ENCODE data around the gene SMIM45.

SMIM45 gene

DNA sequence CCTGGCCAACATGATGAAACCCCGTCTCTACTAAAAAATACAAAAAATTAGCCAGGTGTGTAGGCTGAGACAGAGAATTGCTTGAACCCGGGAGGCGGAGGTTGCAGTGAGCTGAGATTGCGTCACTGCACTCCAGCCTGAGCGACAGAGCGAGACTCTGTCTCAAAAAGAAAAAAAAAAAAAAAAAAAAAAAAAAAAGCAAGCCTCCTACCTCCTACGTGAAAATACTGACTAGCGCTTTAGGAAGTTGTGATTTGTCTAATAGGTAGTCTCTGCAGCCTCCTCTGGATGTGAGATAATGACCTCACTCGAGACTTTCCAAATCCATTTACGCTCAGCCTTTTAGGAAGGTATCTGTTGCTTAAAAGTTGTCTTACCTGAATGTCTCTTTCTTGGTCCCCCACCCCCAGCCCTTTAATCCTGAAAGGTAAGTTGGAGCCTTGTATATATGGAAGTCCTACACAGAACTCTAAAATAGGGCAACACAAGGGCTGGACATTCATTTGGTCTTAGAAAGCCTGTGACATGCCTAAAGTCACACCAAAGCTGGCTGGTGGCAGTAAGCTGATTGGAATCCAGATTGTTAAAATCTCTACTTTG lies 22.8 kb downstream of the SMIM45 start:
- no peak for DNase-seq

DNA sequence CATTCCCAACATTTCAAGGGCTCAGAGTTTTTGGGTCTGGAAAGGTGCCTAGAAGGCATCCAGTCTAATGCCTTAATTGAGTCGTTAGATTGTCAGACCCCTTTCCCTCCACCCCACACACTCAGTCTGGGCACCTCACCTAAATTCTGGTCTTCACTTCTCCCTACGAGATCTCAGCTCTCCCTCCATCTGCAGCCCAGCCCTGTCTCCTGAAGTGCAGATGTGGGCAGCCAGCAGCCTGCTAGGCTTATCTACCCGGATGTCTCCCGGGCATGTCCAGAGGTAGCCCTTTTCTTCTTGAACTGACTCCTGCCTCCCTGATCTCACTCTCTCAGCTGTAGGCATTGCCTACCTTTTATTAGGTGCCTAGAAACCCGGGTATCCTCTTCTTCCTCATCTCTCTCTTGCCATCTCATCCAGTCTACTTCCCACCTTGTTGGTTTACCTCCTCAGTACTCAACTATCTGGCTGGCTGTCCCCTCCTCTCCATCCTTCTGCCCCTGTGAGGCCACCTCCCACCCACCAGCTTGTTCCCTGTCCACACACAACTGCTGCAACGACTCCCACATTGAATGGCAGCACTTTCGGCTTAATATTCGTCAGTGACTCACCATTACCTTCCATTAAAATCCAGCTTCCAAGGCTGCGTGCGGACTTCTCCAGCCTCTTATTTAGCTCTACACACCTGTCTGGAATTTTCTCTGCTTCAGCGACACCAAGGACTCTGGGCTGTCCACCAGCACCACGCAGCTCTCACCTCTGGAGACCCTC lies 23.5 kb downstream of the SMIM45 start:
- DNase-seq = no peak

GRCh38 chr22:41976070-41976901 lies 24.3 kb downstream of the SMIM45 start:
- DNase-seq = peak; percentile 74

GRCh38 chr22:41976961-41977566 lies 25.1 kb downstream of the SMIM45 start:
- DNase-seq = no peak

- no peak for DNase-seq
Observed at GRCh38 chr22:41978732-41979131, 26.8 kb downstream of the SMIM45 start.

DNA sequence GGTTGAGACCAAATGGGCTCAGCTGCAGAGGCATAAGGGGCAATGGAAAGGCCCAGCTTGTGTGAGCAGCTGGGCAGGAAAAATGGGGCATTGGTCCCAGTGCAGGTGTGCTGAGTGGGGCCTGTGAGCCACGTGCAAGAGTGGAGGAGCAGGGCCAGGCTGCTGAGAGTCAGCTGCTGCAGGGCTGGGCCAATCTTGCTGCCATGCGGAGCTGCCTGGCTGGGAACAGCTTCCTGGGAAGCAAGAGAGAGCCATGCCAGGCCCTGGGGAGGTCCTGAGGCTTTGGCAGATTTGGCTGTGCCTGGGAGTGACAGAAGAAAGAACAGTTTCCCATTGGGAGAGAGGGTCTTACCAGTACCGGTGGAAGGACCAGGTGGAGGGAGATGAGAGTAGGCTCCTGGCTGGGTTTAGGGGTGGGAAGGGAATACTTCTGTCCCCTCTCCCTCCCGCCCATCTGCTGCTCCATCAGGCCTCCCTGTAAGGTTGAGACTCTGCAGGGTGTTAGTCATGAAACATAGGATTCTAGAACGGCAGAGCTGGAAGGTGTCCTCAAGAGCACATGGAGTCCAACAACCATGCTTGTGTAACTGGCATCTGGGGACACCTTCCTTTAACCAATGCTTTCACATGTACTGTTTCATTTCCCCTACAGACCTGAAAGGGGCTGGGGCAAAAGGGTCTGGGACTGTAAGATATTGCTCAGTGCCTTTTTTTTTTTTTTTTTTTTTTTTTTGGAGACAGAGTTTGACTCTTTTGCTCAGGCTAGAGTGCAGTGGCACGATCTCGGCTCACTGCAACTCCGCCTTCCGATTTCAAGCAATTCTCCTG lies 27.7 kb downstream of the SMIM45 start:
- DNase-seq = no peak

DNA sequence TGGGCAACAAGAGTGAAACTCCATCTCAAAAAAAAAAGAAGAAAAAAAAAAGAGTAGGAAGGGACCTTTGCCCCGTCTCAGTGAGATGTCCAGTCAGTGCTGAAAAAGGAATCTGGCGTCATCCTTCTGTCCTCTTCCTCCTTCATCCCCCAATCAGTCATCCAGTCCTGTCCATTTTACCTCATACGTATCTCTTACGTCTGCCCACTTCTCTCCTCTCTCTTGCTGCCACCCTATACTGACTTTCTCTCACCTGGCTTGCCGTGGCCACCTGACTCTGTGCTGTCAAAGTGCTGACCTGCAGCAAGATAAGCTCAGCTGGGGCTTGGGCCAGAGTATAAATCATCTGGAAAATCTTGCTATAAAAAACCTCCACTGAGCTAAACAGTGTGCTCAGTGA lies 30.9 kb downstream of the SMIM45 start:
- DNase-seq = no peak

DNA sequence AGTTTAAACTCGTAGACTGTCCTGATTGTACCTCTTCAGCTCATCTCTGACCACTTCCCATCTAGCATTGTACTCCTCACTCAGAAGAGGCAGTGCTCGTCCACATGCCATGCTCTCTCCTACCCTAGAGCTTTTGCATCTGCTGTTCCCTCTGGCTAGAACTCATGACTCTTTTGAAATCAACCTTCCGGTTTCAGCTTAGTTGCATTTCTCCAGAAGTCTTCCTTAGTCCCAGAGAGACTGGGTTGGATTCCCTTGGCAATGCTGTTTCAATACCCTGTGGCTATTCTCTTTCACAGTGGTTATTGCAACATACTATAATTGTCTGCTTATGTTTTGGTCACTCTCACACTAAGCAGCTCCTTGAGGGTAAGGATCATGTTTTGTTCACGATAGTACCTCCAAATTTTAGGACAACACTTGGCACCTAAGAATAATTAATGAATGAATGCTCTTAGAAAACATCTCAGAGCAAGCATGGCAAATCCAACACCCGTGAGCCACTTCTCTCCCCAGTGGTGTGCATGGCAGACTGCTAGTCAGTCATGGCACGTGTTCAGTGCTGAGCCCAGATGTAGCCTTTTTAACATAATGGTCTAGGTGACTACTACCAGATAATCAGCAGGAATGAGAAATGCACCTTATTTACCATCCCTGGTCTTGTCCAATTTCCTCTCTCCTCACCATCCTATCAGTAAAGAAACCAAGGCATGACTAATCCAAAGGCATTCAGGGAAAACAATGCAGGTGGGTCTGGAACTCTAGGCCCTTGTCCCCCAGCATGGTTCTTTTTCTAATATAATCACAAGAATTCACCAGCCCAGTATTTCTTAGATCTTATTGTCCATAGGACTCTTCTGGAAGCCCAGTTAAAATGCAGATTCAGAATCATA lies 31.8 kb downstream of the SMIM45 start:
- no peak for DNase-seq

DNA sequence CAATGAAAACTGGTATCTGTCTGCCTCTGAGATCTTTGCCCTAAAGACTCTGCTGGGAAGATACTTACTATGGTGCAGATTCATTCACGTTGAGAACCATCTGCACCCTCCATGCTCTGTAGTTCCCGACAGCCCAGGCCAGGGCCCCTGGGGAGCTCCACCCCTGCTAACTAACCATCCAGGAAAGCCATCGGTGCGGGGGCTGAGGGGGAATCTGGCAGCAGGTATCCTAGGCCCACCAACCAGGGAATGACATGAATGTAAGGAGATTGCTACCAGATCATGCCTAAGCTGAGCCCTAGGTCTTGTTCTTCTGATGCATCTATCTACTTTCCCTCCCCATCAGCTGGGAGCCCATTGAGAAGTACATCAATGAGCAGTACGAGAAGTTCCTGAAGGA lies 35.3 kb downstream of the SMIM45 start:
- no peak for DNase-seq

GRCh38 chr22:41989246-41989645 lies 37.3 kb downstream of the SMIM45 start:
- no peak for DNase-seq

- DNase-seq = no peak
Observed at GRCh38 chr22:41991111-41991510, 39.2 kb downstream of the SMIM45 start.

GRCh38 chr22:41992496-41992895 lies 40.5 kb downstream of the SMIM45 start:
- peak; percentile 21 for DNase-seq

GRCh38 chr22:41995211-41995610 lies 43.3 kb downstream of the SMIM45 start:
- DNase-seq = no peak

- DNase-seq = peak; percentile 51
Observed at GRCh38 chr22:41996826-41997225, 44.9 kb downstream of the SMIM45 start.

DNA sequence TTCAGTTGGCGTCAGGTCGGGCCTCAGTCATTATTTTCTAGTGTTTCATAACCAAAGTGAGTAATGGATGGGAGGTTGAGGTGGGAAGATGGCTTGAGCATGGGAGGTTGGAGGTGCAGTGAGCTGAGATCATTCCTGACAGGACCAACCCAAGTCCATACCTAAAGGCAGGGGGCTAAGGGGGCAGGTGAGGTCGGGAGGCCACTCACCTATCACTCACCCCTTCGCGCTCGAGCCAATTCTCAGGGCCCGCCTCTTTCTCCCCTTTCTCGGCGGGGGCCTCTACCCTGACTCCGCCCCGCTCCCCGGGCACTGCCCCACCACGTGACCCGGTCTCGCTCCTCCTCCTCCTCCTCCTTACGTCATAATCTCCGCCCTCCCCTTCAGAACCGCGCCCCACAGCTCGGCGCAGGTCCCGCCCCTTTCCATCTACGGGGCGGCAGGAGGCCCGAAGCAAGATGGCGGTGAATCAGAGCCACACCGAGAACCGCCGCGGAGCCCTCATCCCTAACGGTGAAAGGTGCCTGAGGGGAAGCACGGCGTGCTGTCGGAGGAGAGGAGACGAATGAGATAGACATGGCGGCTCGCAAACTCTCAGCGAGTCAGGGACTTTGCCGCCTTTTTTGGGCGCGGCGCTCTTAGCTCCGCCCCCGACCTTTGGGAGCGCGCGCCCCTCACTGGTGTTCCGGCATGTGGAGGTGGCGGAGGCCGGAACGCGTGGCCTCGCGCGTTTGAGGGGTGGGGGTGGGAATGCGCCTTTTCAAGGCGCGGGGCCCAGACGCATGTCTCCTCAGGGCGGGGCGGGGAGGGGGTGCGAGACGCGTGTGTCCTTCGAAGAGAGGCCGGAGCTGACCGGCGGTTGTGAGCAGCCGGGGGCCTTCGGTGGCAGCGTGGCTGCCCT lies 46.7 kb downstream of the SMIM45 start, which contains the start of gene WBP2NL:
Gene WBP2NL, plus strand, starts transcription at position 428 of the 901 bp plus-strand sequence. Its CDS starts 31 bp downstream, at position 459.
- DNase-seq = peak; percentile 94

DNA sequence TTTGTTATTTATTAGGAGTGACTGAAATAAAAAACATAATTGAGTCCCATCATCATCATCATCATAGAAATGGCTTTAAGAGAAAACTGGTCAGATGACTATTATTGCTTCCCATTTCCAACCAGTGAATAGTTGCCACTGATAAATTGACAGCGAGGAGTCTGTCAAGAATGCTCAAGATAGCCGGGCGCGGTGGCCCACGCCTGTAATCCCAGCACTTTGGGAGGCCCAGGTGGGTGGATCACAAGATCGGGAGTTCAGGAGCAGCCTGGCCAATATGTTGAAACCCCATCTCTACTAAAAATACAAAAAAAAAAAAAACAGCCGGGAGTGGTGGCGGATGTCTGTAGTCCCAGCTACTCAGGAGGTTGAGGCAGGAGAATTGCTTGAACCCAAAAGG lies 48.5 kb downstream of the SMIM45 start:
- no peak for DNase-seq

DNA sequence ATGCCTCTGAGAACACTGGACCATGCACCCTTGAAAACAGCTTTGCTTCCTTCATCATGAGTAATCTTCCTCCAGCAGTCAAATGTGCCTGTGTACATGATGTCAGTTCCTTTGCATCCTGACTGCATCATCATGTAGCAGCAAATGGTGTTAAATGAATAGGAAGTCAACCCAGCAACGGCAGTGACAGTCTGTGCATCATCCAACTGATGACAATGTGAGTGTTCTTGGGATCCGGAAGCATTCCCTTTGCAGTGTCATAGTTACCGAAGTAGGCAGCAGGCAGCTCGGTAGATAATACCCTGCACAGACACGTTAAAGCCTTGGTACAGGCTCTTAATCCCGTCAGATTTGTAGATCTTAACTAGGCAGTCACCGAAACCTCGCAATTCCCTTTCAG lies 49.2 kb downstream of the SMIM45 start:
- no peak for DNase-seq

GRCh38 chr22:42001706-42002105 lies 49.8 kb downstream of the SMIM45 start:
- no peak for DNase-seq

DNA sequence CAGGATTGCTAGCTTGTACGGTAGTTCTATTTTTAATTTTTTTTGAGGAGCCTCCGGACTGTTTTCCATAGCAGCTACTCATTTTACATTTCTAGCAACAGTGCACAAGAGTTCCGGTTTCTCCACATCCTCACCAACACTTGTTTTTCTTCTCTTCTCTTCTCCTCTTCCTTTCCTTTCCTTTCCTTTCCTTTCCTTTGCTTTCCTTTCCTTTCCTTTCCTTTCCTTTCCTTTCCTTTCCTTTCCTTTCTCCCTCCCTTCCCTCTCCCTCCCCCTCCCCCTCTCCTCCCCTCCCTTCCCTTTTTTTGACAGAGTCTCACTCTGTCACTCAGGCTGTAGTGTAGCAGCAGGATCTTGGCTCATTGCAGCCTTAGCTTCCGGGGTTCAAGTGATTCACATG lies 56.0 kb downstream of the SMIM45 start:
- DNase-seq = no peak

Data from activated CD8-positive, alpha-beta memory T cell treated with anti-CD3 and anti-CD28 coated beads for 24 hours (primary cell).